Left renal pelvis (tissue), 4 donors: Measurements from ENCODE around the gene JAZF1. TPM values are rescaled to one million over a fixed set of nuclear protein-coding genes. Genes with fewer than 3 reads are reported as not detected.

Experiments used
- DNase-seq, 4 donors: peaks; one replicate each; pipeline ENCODE4 v3.0.0-alpha.2; 2013; ENCODE audit warnings: low read depth in 4 of 4, low spot score in 3 of 4
- polyA plus RNA-seq, 4 donors: library from polyadenylated mRNA; unstranded; fragments of 120-200 nt; gene quantifications; one replicate each; pipeline ENCODE4 v1.2.1, GENCODE V29; 2013; ENCODE audit not compliant: insufficient read length in 4 of 4

Gene JAZF1
- polyA plus RNA-seq, 4 donors: 11.1 to 28.8 (median 15.9) TPM

DNA sequence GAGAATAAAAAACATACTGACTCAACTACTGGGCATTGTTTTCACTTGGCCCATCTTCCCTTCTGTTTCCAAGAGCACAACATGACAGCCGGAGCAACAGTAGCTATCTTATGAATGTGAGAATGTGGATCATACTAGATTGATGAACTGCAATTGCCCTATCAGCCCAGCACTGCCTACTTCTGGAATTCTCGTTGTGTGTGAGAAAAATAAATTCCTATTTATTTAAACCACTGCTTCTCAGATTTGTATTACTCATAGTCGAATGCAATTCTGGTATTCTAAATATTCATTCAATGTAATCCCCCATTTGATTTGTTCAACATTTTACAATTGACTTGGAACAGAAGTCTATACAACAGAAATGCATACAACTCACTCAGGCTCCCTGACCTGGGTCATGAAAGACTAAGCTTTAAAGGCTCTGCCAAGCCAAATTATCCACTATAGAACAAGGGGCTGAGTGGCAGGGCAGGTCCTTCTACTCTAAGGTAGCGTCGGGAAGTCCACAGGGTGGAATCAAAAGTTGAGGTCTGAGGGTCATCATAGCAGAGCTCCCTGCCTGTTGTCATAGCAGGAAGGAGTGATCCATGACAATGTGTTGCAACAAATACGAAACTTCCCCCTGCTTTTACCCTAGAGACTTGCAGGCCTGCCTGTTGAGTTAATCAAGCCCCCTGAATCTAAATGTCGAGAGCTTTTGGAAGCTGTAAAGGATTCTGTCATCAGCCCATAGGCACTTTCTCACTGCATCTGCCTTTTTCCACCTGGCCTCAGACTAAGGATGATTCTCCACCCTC, 12.4 kb upstream of the JAZF1 start:
- no peak for DNase-seq

DNA sequence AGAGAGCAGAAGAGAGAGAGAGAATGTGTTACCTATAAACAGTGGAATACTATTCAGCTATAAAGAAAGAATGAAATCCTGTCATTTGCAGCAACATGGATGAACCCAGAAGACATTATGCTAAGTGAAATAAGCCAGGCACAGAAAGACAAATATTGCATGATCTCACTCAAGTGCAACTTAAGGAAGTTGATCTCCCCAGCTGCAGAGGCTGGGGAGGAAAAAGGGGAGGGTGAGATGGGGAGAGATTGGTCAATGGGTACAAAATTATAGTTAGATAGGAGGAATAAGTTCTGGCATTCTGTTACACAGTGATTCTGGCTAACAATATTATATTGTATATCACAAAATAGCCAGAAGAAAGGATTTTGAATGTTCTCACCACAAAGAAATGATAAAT, 11.2 kb upstream of the JAZF1 start:
- no peak for DNase-seq

DNA sequence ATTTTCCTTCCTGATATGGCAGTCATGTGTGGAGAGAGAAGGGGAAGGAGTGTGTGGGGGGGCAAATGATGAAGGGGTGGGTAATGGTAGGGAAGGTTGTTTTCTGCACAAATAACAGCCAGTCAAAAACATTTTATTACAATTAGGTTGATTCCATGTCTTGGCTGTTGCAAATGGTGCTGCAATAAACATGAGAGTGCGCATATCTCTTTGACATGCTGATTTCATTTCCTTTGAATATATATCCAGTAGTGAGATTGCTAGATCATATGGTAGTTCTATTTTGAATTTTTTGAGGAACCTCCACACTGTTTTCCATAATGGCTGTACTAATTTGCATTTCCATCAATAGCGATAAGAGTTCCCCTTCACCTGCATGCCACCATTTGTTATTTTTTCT, 10.6 kb upstream of the JAZF1 start:
- no peak for DNase-seq

DNA sequence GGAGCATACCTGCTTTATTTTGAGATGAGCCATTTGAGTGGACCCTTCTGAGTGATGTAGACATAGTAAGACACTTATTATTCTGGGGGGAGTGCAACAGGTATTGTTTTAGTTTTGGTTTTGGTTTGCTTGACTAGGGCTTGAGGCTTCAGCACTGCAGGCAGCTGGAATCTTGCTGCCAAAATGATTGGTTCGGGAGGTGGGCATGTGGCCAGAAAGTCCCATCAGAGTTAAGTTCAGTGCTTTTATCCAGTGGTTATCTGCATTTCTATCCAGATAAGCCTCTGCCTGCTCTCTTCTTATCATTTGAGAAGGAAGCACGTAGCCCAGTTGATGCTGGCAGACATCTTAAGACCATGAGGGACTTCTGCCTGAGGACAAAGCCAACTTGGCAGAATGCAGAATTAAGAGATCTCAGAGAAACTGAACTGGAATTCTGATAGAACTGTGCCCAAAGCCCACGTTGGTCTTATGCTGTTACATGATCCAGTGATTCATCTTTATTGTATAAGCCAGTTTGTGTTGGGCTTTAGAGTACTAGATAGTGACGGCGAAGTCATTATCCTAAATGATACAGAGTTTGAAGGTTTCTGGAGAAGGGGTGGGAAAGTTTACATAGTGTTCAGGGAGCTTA, 9.6 kb upstream of the JAZF1 start:
- no peak for DNase-seq

DNA sequence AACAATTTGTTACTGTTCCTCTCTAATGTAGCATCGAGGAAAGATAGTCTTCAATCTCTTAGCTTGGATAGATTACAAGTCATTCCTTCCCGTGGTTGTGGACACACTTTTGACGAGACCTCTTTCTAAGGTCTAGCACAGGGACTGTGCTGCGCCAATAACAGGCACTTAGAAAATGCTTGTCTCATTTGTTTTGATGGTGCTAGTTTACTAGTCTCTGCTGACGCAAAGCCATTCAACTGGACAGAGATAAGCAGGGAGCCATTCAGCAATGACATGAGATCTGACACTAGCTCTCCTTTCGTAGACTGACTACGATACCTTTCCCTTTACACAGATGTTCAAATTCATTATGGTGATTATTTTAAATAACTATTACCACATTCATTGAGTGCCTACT, 6.4 kb upstream of the JAZF1 start:
- DNase-seq: no peak

DNA sequence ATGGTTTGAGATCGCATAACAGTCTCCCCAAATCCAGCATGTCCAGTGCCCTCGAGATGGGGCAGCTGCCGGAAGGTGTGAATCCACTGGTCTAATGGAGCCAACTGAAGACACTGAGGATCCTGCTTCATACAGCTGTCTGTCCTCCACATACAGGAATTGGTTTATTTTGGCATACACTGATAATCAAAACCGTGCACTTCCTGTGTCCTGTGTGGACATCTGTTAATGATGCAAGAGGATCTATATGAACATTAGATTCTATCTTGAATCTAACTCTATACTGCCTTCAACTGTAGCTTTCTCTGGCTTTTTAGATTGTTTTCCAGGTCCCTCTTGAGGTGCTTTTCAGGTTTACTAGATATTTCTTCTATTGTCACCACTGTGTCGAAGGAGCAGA, 3.0 kb upstream of the JAZF1 start:
- no peak for DNase-seq

DNA sequence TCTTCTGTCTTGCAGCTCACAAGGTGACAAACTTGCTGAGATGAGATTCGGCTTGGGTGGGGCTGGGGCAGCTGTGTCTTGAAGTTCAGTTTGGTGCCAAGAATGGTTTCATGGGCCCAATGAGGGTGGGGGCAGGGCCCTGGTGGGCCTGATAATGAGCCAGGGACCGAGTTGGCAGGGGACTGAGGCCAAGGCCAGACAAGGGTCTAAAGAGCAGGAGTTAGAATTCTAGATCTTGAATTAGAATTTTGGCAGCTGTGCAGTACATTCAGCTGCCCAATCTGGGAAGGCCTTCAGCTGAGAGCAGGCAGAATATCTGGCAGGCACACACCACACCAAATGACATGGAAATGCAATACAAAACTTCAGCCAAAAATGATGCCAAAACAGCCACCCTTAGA, 1.5 kb upstream of the JAZF1 start:
- no peak for DNase-seq

DNA sequence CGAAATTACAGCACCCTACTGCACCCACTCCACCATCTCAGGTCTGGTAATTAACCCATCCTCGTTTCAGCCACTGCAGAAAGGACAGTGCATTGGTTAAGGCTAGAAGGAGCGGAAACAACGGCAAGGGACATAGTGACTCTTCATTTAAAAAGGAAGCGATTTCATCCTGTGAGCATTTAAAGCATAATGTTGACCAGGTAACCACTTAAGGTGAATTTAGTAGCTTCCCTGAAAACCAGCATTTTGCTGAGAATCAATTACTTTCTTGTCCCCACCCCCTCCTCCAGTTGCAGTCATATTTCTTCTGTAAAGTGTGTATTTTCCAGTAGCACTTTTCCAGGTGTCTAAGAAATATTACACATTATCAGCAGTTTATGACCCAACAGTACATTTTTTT, 821 bp upstream of the JAZF1 start:
- DNase-seq: no peak

DNA sequence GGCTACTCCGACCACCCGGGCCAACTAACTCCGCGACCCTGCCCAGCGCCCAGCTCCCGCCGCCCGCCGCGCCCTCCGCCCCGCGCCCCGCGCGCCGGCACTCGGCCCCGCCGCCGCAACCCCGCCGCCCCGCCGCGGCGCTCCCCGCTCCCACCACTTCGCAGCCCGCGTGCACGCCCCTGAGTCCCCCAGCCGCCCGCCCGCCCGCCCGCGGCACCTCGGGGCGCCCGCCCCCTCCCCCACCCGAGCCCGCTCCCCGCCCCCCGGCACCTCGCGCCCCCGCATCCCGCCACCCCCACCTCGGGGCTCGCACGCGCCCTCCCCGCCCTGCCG, 598 bp downstream of the JAZF1 start:
- no peak for DNase-seq

DNA sequence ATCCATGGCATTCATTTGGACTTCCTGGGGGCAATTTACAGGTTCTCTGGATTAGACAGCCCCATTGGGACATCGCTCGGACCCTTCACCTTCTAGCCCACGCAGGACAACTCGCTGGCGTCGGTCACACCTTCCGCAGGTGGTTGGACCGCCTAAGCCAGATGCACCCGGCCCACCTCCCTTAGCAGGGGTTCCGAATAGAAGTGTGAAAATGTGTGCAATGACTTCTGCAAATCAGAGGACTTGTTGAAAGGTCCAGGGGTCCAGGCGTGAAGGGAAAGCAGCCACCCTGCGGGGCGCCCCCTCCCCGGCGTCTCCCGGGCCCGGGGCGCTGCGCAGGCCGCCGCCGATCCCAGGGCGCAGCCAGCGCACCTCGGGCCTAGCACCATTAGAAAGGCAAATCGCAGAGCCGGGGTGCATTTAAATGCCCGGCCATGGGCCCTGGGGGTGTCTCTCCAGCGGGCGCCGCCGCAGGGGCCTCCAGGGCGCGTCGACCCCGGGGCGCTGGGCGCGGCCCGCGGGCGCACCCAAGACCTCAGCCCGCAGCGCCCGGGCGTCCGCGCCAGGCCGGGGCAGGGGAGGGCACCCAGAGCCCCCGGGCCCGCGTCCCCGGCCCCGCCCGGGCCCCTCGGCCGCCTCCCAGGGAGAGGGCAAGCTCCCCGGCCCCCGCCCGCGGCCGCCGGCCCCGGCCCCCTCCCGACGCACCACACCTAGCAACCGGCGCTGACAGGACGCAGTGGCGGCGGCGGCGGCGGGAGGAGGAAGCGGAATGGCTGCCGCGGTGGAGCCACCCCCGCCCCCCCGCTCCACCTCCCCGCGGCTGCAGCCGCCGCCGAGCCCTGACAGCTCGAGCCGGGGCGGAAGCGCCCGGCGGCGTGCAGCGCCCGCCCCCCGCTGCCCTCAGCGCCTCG, 1.2 kb downstream of the JAZF1 start:
- no peak for DNase-seq

DNA sequence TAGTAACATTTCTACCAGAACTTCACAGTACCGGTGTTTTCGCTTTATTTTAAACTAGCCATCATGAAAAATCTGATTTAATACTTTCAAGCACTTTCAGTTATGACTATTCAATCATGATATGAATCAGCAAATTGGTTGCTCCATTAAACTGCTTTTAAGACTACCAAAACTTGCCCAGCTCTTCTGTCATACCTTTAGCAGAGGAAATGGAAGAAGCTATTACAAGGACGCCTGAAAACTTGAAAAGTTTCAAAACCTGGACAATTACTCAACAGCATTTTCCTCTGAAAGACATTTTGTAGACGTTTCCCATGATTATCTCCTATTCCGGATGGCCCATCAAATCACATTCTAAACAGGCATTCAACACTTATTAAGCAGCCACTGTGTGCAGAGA, 2.0 kb downstream of the JAZF1 start:
- DNase-seq: no peak

DNA sequence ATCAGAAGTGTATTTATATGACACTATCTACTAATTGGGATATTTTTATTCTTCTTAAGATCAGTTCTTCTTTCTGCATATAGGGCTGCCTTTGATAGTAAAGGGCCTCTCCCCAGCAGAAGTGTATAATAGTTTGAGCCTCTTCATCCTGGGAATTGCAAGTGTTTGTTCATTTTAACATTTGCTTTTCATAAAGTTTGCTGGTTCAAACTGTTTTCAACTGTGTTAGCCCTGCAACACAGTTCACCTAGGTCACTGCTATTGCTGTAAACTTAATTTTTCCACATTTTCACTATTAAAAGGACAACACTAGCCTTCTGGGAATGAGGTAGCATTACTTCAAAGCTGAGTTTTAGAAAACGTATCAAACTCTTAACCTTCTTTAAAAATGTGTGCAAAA, 2.8 kb downstream of the JAZF1 start:
- DNase-seq: no peak

DNA sequence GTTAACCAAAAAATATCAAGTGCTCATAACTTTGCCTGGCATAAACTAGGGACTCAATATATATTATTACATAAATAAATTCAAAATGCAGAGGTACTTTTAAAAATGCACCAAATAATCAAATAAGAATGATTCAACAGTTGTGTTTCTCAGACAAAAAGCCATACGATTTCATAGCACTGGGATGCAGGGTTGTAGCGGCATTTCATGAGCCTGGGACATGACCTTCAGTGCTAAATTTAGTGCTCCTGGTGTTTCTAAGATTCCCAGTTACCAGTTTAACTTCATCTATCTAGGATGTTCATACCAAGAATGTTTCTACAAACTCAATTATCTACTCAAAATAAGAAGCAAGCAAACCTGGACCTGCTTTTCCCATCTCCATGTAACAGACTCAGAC, 4.0 kb downstream of the JAZF1 start:
- no peak for DNase-seq

DNA sequence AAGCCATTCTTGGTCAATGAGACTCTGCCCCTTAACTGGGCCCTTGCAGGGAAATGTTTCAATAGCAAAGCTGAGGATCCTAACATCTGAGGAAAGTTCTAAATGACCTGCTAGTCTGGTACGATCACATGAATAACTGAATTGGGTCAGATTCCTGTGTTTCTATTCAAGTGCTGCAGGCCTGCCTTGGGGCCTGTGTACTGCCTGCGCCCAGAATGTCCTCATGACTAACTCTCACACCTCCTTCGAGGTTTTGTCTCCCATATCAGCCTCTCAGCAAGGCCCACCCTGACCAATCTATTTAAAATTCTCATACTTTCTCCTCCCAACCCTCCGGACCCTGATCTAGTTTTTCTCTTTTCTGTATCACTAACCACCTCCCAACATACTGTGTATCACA, 4.4 kb downstream of the JAZF1 start:
- no peak for DNase-seq

DNA sequence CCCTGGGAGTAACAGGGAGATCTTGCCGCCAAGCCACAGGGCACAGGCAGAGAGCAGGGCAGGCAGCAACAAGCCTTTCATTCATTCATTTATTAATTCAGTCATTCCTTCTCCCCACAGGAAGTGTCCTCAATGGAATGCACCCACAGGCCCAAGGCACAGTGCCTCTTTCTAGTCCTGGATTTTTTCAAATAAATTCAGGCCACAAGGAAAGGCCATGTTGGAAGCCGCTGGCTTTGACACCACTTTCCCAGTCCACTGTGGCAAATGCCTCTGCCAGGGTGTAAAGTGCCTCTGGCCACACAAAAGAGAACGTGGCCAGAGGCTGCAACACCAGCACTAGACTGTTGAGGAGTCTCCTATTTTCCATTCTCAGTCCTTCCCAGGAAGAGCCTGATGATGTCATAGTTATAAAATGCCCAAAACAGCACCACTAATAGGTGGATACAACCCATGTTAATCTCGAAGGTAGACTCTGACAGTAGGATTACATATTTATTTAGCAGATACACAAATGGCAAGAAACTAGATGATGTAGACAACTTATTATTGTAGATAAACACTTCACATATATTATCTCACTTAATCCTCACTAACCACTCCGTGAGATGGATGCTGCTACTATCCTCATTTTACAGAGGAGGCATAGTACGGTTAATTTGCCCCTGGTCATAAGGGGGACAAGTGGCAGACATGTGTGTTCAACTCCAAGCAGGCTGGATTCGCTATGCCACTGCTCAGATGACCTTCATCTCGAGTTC, 5.5 kb downstream of the JAZF1 start:
- DNase-seq: no peak

DNA sequence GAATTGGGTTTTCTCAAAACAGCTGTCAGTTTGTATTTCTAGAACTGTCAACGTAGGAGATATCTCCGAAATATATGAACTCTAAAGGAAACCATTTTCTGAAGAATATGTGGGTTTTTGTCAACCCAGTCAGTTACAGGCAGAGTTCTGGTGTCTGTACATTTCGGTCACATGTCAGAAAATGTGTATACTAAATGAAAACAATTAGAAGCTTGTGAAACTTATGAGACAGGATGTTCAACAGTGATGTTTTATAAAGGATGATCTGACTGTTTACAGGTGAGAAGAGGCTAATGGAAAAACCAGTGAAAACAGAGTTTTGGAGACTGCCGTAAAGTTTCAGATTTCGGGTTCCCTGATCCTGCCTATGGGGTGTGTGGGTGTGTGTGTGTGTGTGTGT, 6.2 kb downstream of the JAZF1 start:
- DNase-seq: no peak

DNA sequence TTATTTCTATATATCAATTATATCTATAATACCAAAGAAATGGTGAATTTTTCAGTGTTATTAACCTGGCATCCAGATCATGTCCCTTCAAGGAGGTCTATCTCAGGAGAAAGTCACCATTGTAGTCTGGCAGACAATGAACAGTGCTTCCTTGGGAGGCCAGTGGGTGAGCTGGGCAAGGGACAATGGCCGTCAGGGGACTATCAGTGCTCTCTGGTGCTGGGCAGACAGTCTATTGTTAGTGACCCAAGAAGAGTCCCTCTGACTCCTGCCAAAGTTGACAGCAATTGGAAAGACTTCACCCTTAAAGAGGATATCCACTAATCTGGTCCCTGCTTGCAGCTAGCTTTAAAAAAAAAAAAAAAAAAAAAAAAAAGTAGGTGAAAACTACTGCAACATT, 7.1 kb downstream of the JAZF1 start:
- no peak for DNase-seq

DNA sequence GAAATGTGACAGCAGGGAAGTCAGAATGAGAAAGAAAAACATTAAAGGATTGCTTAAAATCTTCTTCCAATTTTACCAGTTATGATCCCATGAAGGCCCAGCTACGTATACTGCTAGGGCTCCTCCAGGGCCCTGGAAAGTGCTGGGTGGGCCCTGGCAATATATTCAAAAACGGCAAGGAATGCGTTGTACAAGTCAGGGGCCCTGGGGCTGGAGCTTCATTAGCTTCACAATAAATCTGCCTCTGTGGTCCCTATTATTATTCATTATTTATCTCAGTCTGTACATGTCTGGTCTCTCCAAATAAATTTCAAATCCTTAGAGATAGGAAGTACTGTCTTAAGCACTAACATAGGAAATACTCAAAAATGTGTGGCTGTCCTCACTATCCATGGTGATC, 7.6 kb downstream of the JAZF1 start:
- DNase-seq: no peak

DNA sequence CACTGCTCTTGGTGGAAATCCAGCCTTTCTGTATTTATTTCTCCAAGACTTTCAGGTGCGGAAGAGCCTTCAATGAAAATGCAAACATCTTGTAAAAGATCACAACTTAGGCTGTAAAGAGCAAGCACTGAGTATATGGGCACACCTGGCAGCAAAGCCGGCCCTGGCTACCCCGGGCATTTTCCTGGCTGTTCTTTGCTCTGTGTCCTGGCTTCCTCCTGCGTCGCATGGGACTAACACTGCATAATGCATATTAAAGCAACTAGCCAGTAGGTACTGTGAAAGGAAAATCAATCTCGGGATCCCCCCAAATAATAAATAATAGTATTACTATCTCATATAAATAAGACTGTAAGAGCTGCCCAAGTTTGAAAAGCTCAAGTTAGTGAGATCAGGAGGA, 9.9 kb downstream of the JAZF1 start:
- DNase-seq: no peak

DNA sequence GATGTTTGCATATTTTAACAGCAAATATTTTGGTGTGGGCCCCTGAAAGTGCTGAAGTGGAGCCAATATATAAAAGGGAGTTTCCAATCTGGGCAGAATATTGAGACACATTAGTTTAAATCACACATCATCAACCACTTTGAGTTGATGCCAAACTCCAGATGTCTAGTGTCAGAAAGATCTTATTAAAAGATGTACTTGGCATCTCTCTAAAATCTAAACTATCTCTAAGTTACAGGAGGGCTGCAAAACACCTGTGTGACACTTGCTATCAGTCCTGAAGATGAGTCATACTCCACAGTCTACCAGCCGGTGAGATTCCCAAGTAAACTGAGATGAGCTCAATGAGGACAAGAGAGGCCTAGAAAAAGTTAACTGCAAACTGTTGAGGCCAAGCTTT, 11.4 kb downstream of the JAZF1 start:
- DNase-seq: no peak
